HepG2 (cell line): ENCODE measurements around the gene KRTAP10-9. TPM values are rescaled to one million over a fixed set of nuclear protein-coding genes. Genes with fewer than 3 reads are reported as not detected.

Experiments used
- ATAC-seq: fragments of 200-7000 bp; cut with Tn5 transposase; 3 replicates; pipeline ENCODE4 v1.9.1; 2020; ENCODE audit warnings: mild to moderate bottlenecking, moderate library complexity
- BruUV-seq: library from RNA; stranded (reverse); fragments of 400-500 nt; replicated peaks from 2 replicates; lab custom pipeline; 2021; lab: Mats Ljungman, UMichigan
- CTCF ChIA-PET: fragments of 300-600 bp; formaldehyde crosslinking; extraction: SDS; loops from one replicate; lab custom pipeline; 2021; ENCODE audit warnings: low total read pairs, inconsistent platforms, low intra/inter-chr PET ratio; lab: Yijun Ruan, JAX
- POLR2A ChIA-PET: fragments of 350-600 bp; sonication (Branson Sonifier 250); formaldehyde crosslinking; loops from one replicate; lab custom pipeline; 2020; ENCODE audit warnings: antibody characterized with exemption, inconsistent platforms; lab: Yijun Ruan, JAX
- DNase-seq: peaks from one replicate; pipeline ENCODE4 v3.0.0-alpha.2; 2015; ENCODE audit warnings: low spot score
- FAIRE-seq: peaks from 3 replicates; lab custom pipeline; 2011; peaks lifted over from hg19 to GRCh38; lab: Jason Lieb, UNC
- H2AFZ ChIP-seq: one replicate; pipeline ENCODE4 v1.6.1; 2011; ENCODE audit warnings: low read length, inconsistent platforms
- H3K27ac ChIP-seq: fragments of 300-600 bp; 3 replicates; pipeline ENCODE4 v1.8.0; 2011; ENCODE audit warnings: mixed run types, mild to moderate bottlenecking, mixed read lengths, low read length, inconsistent platforms; ENCODE audit not compliant: insufficient read depth; ENCODE audit errors: extremely low read length
- H3K27me3 ChIP-seq, 2 experiments: fragments of 200-600 bp in 1 of 2; 2 replicates in 1 of 2; 3 replicates in 1 of 2; pipeline versions ENCODE4 v1.6.0 to v1.8.0; 2011; ENCODE audit warnings: low read length in 2 of 2, mild to moderate bottlenecking in 2 of 2, moderate library complexity in 2 of 2, inconsistent platforms in 1 of 2; ENCODE audit not compliant: insufficient read depth in 2 of 2, control insufficient read depth in 1 of 2
- H3K36me3 ChIP-seq, 2 experiments: fragments of 200-600 bp in 1 of 2; replicated peaks in 1 of 2; 2 replicates in 1 of 2; 3 replicates in 1 of 2; pipeline versions ENCODE4 v1.5.1 to v1.8.0; 2011; ENCODE audit warnings: low read length in 2 of 2, inconsistent platforms in 1 of 2; ENCODE audit not compliant: insufficient read depth in 2 of 2, control insufficient read depth in 1 of 2
- H3K4me1 ChIP-seq: 2 replicates; pipeline ENCODE4 v1.5.1; 2012; ENCODE audit warnings: low read length, inconsistent platforms; ENCODE audit not compliant: insufficient read depth
- H3K4me2 ChIP-seq: 2 replicates; pipeline ENCODE4 v1.6.0; 2011; ENCODE audit warnings: low read depth, low read length, inconsistent platforms
- H3K4me3 ChIP-seq, 3 experiments: fragments of 200-600 bp in 1 of 3; sonication (generic), shearing (Covaris generic) in 1 of 3; replicated peaks in 1 of 3; 2 replicates each; pipeline ENCODE4 v1.5.1; 2011 to 2016; ENCODE audit warnings: low read length in 3 of 3, inconsistent platforms in 2 of 3, low read depth in 2 of 3, mild to moderate bottlenecking in 2 of 3, control low read depth in 1 of 3, mixed read lengths in 1 of 3; ENCODE audit not compliant: insufficient read depth in 1 of 3
- H3K79me2 ChIP-seq: one replicate; pipeline ENCODE4 v1.6.1; 2011; ENCODE audit warnings: low read length, inconsistent platforms; ENCODE audit not compliant: insufficient read depth
- H3K9ac ChIP-seq: 2 replicates; pipeline ENCODE4 v1.6.0; 2011; ENCODE audit warnings: mild to moderate bottlenecking, low read depth, low read length, inconsistent platforms; ENCODE audit not compliant: insufficient read depth
- H3K9me3 ChIP-seq: 2 replicates; pipeline ENCODE4 v1.5.1; 2012; ENCODE audit warnings: mild to moderate bottlenecking, low read length
- H4K20me1 ChIP-seq: 2 replicates; pipeline ENCODE4 v1.6.0; 2011; ENCODE audit warnings: inconsistent platforms, mild to moderate bottlenecking, low read length, moderate library complexity; ENCODE audit not compliant: insufficient read depth
- AKNA ChIP-seq: sonication (generic); formaldehyde crosslinking; IDR thresholded peaks from 2 replicates; pipeline ENCODE4 v1.4.0; 2020; ENCODE audit warnings: missing genetic modification reagents, borderline replicate concordance
- CREB1 ChIP-seq, 2 experiments: fragments of 450-650 bp in 1 of 2; IDR thresholded peaks; 2 replicates each; pipeline ENCODE4 v1.6.1; 2016 to 2017; ENCODE audit warnings: control low read depth in 1 of 2, mild to moderate bottlenecking in 1 of 2, missing compliant biosample characterization in 1 of 2, missing genetic modification characterization in 1 of 2
- POGZ ChIP-seq: sonication (generic); formaldehyde crosslinking; IDR thresholded peaks from 2 replicates; pipeline ENCODE4 v1.4.0; 2020; ENCODE audit warnings: mild to moderate bottlenecking, missing genetic modification reagents
- WIZ ChIP-seq: sonication (generic); formaldehyde crosslinking; IDR thresholded peaks from 2 replicates; pipeline ENCODE4 v1.5.1; 2020; ENCODE audit warnings: mild to moderate bottlenecking, missing genetic modification reagents
- ZKSCAN5 ChIP-seq: sonication (generic); formaldehyde crosslinking; IDR thresholded peaks from 2 replicates; pipeline ENCODE4 v1.5.1; 2020; ENCODE audit warnings: mild to moderate bottlenecking, missing genetic modification reagents
- WGBS: methylation state at CpG from one replicate; pipeline ENCODE4 v1.1.6; 2017; ENCODE audit warnings: low lambda C conversion rate; 5-methylcytosine and 5-hydroxymethylcytosine counted together
- in situ Hi-C: cut with HindIII; loops from 2 replicates; pipeline ENCODE4 v1.10.0; 2017; ENCODE audit warnings: low pct_unique_long_range_greater_than_20kb; ENCODE audit not compliant: extremely low pct_ligation_motif_present
- intact Hi-C: fragments of 100-400 bp; cut with micrococcal nuclease; formaldehyde crosslinking; loops from one replicate; pipeline ENCODE4 v1.10.0; 2022; ENCODE audit not compliant: unreplicated experiment
- polyA plus RNA-seq, 8 experiments: library from polyadenylated mRNA; depleted of rRNA in 3 of 8; stranded (reverse) in 7 of 8; unstranded in 1 of 8; fragments of >200 nt; fragmentation: Illumina TruSeq in 4 of 8; extraction: Trizol in 4 of 8; gene quantifications; 2 replicates each; pipeline versions ENCODE4 v1.2.1 to v1.2.3, GENCODE V29; 2011 to 2016; ENCODE audit warnings: low read depth in 4 of 8, missing spikeins in 1 of 8, mixed read lengths in 1 of 8; ENCODE audit not compliant: insufficient read depth in 1 of 8
- total RNA-seq, 5 experiments: library from RNA; depleted of rRNA; stranded (reverse); fragments of >200 nt; fragmentation: Illumina TruSeq; extraction: Trizol; gene quantifications; 2 replicates each; pipeline ENCODE4 v1.2.3, GENCODE V29; 2016; ENCODE audit warnings: low read depth in 1 of 5

Gene KRTAP10-9
- total and polyA plus RNA-seq, 2 of the 13 experiments (the other 11 are each of a cell fraction or from before 2014, with no cell fraction given): not detected

DNA sequence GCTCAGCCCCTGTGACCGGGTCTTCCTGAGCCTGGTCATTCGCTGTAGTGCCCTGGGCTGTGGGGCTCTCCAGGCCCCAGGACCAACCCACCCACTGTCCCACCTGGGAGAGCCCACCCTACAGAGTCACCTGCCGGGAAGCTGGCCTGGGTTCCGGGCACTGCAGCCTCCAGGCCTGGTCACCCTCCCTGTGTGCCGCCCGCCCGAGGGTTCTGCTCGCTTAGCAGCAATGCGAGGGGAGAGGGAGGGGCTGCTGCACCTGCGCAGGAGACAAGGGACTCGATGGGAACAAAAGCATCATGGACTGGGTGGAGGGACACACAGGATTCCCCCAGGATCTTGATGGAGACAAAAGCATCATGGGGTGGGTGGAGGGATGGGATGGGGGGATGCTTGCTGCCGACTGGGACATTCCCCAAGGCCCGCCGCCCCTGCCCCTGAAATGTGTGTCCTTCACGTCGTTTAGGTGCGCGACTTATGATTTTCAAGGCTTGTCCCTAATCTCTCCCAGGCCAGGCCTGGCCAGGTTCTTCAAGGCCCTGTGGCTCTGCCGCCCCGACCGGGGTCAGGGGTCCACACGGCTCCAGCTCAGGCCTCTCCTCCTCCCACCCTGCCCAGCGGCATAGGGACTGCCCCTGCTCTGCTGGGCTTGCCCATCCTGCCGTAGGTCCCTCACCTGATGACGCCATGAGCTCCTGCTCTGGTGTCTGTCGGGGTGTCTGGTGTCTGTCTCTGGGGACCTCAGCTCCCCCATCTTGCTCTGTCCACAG lies 13.3 kb upstream of the KRTAP10-9 start (continued):
- no peak for TF ChIP-seq AKNA (CRISPR knock-in tag)

- H3K9ac ChIP-seq: no peak overlapping the region
- no peak for ATAC-seq
- no peak overlapping the region for H3K4me3 ChIP-seq
- H2AFZ ChIP-seq: no peak overlapping the region
- no peak for DNase-seq
- no peaks in the 10 kb centered on the region for H3K4me1 ChIP-seq
- peaks cover 23% of the 10 kb centered on the region; the same call in 1 of the 2 replicates for H3K9me3 ChIP-seq
- peaks cover 1 to 28% of the 10 kb centered on the region in 2 experiments; a peak in 3 of 5 replicates for H3K27me3 ChIP-seq
- in situ Hi-C loops (no loop called here), intact Hi-C loops (no loop called here)
- no peaks in the 10 kb centered on the region for H3K36me3 ChIP-seq
- ChIA-PET CTCF (no interaction called here), POLR2A (no interaction called here)
- 29% methylated on average over 11 of the region's 20 CpGs for WGBS
- H3K79me2 ChIP-seq: no peaks in the 10 kb centered on the region
- BruUV-seq: no TSS peak
- FAIRE-seq: no peak
- no peak overlapping the region for H3K27ac ChIP-seq
- H3K4me2 ChIP-seq: no peak overlapping the region
- TF ChIP-seq ZKSCAN5 (CRISPR knock-in tag) (no peak), CREB1 (IDR thresholded peaks at IDR 0.05) (peak; percentile 52), CREB1 (CRISPR knock-in tag; IDR thresholded peaks at IDR 0.05) (no peak), POGZ (CRISPR knock-in tag) (no peak), WIZ (no peak)
- no peaks in the 10 kb centered on the region for H4K20me1 ChIP-seq
Measured at GRCh38 chr21:44614161-44614631, 12.7 kb upstream of the KRTAP10-9 start.
